IPS DF 6.9 (cell line): ENCODE measurements around the gene MEP1A.

Experiments used
- DNase-seq: peaks from one replicate; pipeline ENCODE4 v3.0.0-alpha.2; 2013; ENCODE audit warnings: low read depth, low spot score
- H3K27ac ChIP-seq: one replicate; pipeline ENCODE4 v1.5.1; 2013; ENCODE audit warnings: low read length, control low read depth
- H3K27me3 ChIP-seq: 2 replicates; pipeline ENCODE4 v1.6.1; 2013; ENCODE audit warnings: mild to moderate bottlenecking, low read length; ENCODE audit not compliant: control insufficient read depth, insufficient read depth
- H3K36me3 ChIP-seq: 2 replicates; pipeline ENCODE4 v1.6.1; 2013; ENCODE audit warnings: low read length; ENCODE audit not compliant: control insufficient read depth, insufficient read depth
- H3K4me1 ChIP-seq: 2 replicates; pipeline ENCODE4 v1.6.1; 2013; ENCODE audit warnings: low read length; ENCODE audit not compliant: control insufficient read depth, insufficient read depth
- H3K4me3 ChIP-seq: 2 replicates; pipeline ENCODE4 v1.5.1; 2013; ENCODE audit warnings: mild to moderate bottlenecking, low read length
- H3K9me3 ChIP-seq: 2 replicates; pipeline ENCODE4 v1.6.1; 2013; ENCODE audit warnings: low read length, inconsistent platforms; ENCODE audit not compliant: control insufficient read depth, insufficient read depth
- WGBS: extraction: QIAGEN DNeasy Blood & Tissue Kit; methylation state at CpG from one replicate; pipeline ENCODE4 v1.1.7; 2013; ENCODE audit warnings: mixed read lengths, missing lambda C conversion rate; ENCODE audit not compliant: insufficient read length, insufficient coverage; 5-methylcytosine and 5-hydroxymethylcytosine counted together

Gene MEP1A

DNA sequence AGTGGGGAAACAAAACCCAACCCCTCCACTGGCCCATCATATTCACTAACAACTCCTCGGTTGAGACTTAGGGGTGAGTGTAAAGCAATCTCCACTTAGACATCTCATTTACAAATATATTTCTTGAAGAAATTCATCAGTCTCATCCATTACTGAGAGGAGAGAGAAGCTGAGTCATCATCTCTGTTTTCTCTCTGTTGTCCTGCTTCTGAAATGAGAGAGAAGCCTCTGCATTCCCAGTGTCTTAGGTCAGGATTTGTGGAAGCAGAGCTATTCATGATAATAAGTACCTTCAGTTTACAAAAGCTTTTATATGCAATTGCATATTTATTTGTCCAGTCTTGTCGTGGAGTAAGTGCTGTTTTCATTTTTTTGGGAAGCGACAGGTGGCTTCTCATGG is 879 bp downstream of the MEP1A start:
- Histone ChIP-seq H3K4me1 (no peaks in the 10 kb centered on the region), H3K27ac (no peak overlapping the region), H3K36me3 (no peaks in the 10 kb centered on the region), H3K9me3 (no peaks in the 10 kb centered on the region), H3K4me3 (no peak overlapping the region), H3K27me3 (no peaks in the 10 kb centered on the region)
- no peak for DNase-seq
- WGBS = no CpG with 5 or more reads among the region's 3 CpGs

DNA sequence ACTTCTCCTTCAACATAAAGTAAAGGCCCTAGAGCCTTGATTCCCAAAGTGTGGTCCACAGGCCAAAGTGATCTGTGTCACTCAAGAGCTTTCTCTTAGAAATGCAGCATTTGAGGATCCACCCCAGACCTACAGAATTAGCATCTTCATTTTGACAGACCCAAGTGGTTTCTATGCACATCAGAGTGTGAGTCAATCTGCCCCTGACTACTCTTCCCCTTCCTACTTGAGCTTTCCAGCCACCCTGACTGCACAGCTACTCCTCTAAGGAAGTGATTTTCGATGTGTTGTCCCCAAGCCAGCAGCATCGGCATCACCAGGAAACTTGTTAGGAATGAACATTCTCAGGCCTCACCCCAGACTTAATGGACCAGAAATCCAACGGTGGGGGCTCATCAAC is 2.6 kb downstream of the MEP1A start:
- no peaks in the 10 kb centered on the region for H3K4me1 ChIP-seq
- H3K4me3 ChIP-seq = no peak overlapping the region
- H3K9me3 ChIP-seq = no peaks in the 10 kb centered on the region
- H3K36me3 ChIP-seq = no peaks in the 10 kb centered on the region
- no peak for DNase-seq
- H3K27me3 ChIP-seq = no peaks in the 10 kb centered on the region
- no CpG with 5 or more reads among the region's 3 CpGs for WGBS
- no peak overlapping the region for H3K27ac ChIP-seq

DNA sequence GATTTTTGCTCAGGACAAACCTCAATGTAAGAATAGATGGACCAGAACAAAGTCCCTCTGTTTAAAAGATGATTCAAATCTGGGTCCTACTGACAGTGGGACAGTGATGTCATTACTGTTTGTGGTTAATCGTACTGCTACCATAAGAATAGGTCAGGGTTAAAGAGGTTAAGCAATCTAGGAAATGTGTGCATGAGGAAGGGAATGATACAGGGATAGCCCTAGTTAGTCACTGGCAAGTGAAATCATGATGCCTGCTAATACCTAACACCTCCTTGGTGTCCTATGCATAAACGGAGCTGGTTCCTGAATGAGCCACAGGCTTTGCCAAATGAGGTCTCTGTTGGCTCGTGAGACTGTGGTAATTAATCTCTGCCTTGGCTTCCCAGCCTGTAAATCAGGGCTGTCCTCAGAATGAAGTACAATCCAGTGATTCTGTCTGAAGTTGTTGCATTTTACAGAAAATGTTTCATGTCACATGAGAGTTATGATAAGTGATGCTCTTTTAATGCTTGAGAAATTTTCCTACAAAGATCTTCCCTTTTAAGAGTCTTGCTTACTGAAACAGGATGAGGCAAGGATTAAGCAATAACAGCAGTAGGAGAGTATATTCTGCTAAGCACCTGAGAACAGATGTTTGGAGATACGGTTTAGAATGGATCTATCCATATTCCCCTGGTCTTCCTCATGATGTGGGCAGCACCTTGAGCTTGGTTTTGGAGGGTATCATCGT is 3.8 kb downstream of the MEP1A start:
- H3K27me3 ChIP-seq = no peaks in the 10 kb centered on the region
- H3K9me3 ChIP-seq = no peaks in the 10 kb centered on the region
- DNase-seq = no peak
- H3K36me3 ChIP-seq = no peaks in the 10 kb centered on the region
- WGBS = no CpG with 5 or more reads among the region's 5 CpGs
- H3K4me1 ChIP-seq = no peaks in the 10 kb centered on the region
- H3K27ac ChIP-seq = no peak overlapping the region
- no peak overlapping the region for H3K4me3 ChIP-seq

- no CpG with 5 or more reads among the region's 1 CpG for WGBS
- no peaks in the 10 kb centered on the region for H3K36me3 ChIP-seq
- no peaks in the 10 kb centered on the region for H3K27me3 ChIP-seq
- no peaks in the 10 kb centered on the region for H3K4me1 ChIP-seq
- no peak for DNase-seq
- H3K27ac ChIP-seq = no peak overlapping the region
- no peak overlapping the region for H3K4me3 ChIP-seq
- H3K9me3 ChIP-seq = no peaks in the 10 kb centered on the region
These were observed 6.5 kb downstream of the MEP1A start for GRCh38 chr6:46799657-46800056.

GRCh38 chr6:46808806-46809205 is 15.6 kb downstream of the MEP1A start:
- no peak overlapping the region for H3K27ac ChIP-seq
- H3K36me3 ChIP-seq = no peaks in the 10 kb centered on the region
- H3K27me3 ChIP-seq = no peaks in the 10 kb centered on the region
- H3K4me1 ChIP-seq = no peaks in the 10 kb centered on the region
- no peak overlapping the region for H3K4me3 ChIP-seq
- no CpG with 5 or more reads among the region's 1 CpG for WGBS
- DNase-seq = no peak
- H3K9me3 ChIP-seq = no peaks in the 10 kb centered on the region

DNA sequence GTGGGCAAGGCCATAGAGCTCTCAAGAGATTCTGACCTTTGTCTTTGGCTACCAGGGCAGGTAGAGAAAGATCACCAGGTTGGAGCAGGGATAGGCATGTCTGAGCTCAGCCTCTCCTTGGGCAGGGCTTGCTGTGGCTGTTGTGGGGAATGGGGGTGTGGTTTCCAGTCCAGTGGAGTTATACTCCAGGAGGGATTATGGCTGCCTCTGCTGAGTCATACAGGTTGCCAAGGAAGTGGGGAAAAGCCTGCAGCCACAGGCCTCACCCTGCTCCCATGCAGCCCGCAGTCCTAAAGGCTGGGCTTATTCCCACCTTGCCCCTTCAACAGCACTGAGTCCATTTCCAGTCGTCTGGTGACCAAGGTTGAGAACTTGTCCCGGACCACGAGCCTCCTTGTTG is 21.9 kb downstream of the MEP1A start:
- no peak overlapping the region for H3K27ac ChIP-seq
- no peak for DNase-seq
- H3K4me3 ChIP-seq = no peak overlapping the region
- no peaks in the 10 kb centered on the region; the same call in 1 of the 2 replicates for H3K4me1 ChIP-seq
- H3K36me3 ChIP-seq = no peaks in the 10 kb centered on the region
- H3K27me3 ChIP-seq = no peaks in the 10 kb centered on the region
- WGBS = no CpG with 5 or more reads among the region's 4 CpGs
- H3K9me3 ChIP-seq = no peaks in the 10 kb centered on the region

DNA sequence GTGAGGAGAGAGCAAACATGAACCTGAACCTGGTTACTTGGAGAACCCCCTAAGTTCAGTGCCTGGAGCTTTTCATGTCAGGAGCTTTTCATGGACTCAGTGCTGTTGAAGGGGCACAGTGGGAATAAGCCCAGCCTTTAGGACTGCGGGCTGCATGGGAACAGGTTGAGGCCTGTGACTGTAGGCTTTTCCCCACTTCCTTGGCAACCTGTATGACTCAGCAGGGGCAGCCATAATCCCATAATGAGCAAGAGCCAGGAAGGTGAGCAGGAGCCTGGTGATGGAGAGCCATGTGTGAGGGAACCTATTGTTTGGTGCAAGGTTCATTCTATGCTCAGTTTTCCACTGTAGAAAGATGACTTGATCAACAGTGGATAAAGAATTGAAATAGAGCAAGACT is 23.4 kb downstream of the MEP1A start:
- Histone ChIP-seq H3K27ac (no peak overlapping the region), H3K36me3 (no peaks in the 10 kb centered on the region), H3K27me3 (no peaks in the 10 kb centered on the region), H3K4me1 (no peaks in the 10 kb centered on the region; the same call in 1 of the 2 replicates), H3K9me3 (no peaks in the 10 kb centered on the region), H3K4me3 (no peak overlapping the region)
- DNase-seq = no peak
- WGBS = no CpG with 5 or more reads among the region's 1 CpG

GRCh38 chr6:46819561-46819960 is 26.4 kb downstream of the MEP1A start:
- Histone ChIP-seq H3K27me3 (no peaks in the 10 kb centered on the region), H3K36me3 (no peaks in the 10 kb centered on the region), H3K4me1 (no peaks in the 10 kb centered on the region; the same call in 1 of the 2 replicates), H3K4me3 (no peak overlapping the region), H3K9me3 (no peaks in the 10 kb centered on the region), H3K27ac (no peak overlapping the region)
- no peak for DNase-seq
- no CpG with 5 or more reads among the region's 7 CpGs for WGBS

DNA sequence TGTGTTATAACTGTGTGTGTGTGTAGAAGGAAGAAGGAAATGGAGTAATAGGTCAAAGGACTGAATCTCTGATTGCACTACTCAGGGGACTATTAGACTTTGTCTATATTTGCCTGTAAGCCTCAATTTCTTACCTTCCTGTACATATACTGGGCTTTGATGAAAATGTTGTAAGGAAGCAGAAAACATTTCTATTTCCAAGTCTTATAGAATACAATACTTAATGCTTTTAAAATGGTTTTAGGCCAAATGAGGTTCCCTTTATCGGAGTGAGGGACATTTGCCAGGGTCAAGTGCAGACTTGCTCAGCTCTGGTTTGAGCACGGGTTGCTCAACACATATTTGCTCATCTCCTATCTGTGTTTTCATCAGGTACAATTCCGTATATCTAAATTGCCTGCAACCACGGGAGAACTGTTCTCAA is 28.3 kb downstream of the MEP1A start:
- Histone ChIP-seq H3K27ac (no peak overlapping the region), H3K4me1 (no peaks in the 10 kb centered on the region; the same call in 1 of the 2 replicates), H3K27me3 (no peaks in the 10 kb centered on the region), H3K4me3 (no peak overlapping the region), H3K36me3 (no peaks in the 10 kb centered on the region), H3K9me3 (no peaks in the 10 kb centered on the region)
- WGBS = no CpG with 5 or more reads among the region's 4 CpGs
- DNase-seq = no peak

- Histone ChIP-seq H3K4me1 (no peaks in the 10 kb centered on the region), H3K9me3 (no peaks in the 10 kb centered on the region), H3K27me3 (no peaks in the 10 kb centered on the region), H3K4me3 (no peak overlapping the region), H3K36me3 (no peaks in the 10 kb centered on the region), H3K27ac (no peak overlapping the region)
- DNase-seq = no peak
- no CpG with 5 or more reads among the region's 2 CpGs for WGBS
These were observed 35.8 kb downstream of the MEP1A start for GRCh38 chr6:46828939-46829338.

DNA sequence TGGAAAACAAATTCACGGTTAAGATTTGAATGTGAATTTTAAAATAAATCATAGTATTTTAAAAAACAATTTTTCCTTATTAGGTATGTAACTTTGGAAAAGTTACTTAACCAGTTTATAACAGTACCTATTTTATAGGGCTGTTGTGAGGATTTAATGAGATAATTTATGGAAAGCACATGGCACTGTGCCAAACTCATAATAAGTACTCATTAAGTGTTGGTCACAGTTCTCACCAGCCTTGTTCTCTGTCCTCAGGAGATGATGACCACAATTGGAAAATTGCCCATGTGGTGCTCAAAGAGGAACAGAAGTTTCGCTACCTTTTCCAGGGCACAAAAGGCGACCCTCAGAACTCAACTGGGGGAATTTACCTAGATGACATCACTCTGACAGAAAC is 39.6 kb downstream of the MEP1A start:
- no peak for DNase-seq
- Histone ChIP-seq H3K9me3 (no peaks in the 10 kb centered on the region), H3K4me3 (no peak overlapping the region), H3K27me3 (no peaks in the 10 kb centered on the region), H3K27ac (no peak overlapping the region), H3K36me3 (no peaks in the 10 kb centered on the region), H3K4me1 (no peaks in the 10 kb centered on the region)
- whole genome bisulfite sequencing = no CpG with 5 or more reads among the region's 3 CpGs
